ENCODE data around the gene CNTN5.
"Not testable (repeated sequence)": the region's sequence is repeated elsewhere in the genome, so short reads cannot be mapped to it uniquely, and the experiment has no call there.

Gene CNTN5

GRCh38 chr11:100269516-100269915 lies 1248.8 kb downstream of the CNTN5 start (continued):
- TF ChIP-seq TCF4 (CRISPR knock-in tag; IDR thresholded peaks at IDR 0.05; ENCODE audit: borderline replicate concordance), result no peak
- no peak for TF ChIP-seq POU6F1 (CRISPR knock-in tag; IDR thresholded peaks at IDR 0.05; ENCODE audit: borderline replicate concordance, low read depth)
- no peak for TF ChIP-seq ZNF8 (CRISPR knock-in tag; IDR thresholded peaks at IDR 0.05)
- TF ChIP-seq, protein P1, sequence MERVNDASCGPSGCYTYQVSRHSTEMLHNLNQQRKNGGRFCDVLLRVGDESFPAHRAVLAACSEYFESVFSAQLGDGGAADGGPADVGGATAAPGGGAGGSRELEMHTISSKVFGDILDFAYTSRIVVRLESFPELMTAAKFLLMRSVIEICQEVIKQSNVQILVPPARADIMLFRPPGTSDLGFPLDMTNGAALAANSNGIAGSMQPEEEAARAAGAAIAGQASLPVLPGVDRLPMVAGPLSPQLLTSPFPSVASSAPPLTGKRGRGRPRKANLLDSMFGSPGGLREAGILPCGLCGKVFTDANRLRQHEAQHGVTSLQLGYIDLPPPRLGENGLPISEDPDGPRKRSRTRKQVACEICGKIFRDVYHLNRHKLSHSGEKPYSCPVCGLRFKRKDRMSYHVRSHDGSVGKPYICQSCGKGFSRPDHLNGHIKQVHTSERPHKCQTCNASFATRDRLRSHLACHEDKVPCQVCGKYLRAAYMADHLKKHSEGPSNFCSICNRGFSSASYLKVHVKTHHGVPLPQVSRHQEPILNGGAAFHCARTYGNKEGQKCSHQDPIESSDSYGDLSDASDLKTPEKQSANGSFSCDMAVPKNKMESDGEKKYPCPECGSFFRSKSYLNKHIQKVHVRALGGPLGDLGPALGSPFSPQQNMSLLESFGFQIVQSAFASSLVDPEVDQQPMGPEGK (CRISPR knock-in tag; IDR thresholded peaks at IDR 0.05; ENCODE audit: borderline replicate concordance), result no peak
- no peak for TF ChIP-seq ARNTL (CRISPR knock-in tag; IDR thresholded peaks at IDR 0.05; ENCODE audit: borderline replicate concordance, low read depth)

- ATAC-seq, result no peak
- TF ChIP-seq ZFP30 (CRISPR knock-in tag; IDR thresholded peaks at IDR 0.05) (no peak), ZC3H10 (CRISPR knock-in tag; IDR thresholded peaks at IDR 0.05) (no peak), ISL1 (CRISPR knock-in tag; IDR thresholded peaks at IDR 0.05) (no peak), PPARA (CRISPR knock-in tag; IDR thresholded peaks at IDR 0.05; ENCODE audit: borderline replicate concordance) (no peak), ARNTL (CRISPR knock-in tag; IDR thresholded peaks at IDR 0.05; ENCODE audit: borderline replicate concordance, low read depth) (no peak), ZNF565 (CRISPR knock-in tag; conservative IDR thresholded peaks at IDR 0.05; ENCODE audit: low read depth) (no peak), ESRRG (CRISPR knock-in tag; IDR thresholded peaks at IDR 0.05) (no peak), CSRNP3 (CRISPR knock-in tag; IDR thresholded peaks at IDR 0.05) (no peak), CSDC2 (CRISPR knock-in tag; IDR thresholded peaks at IDR 0.05) (no peak), GLIS3 (CRISPR knock-in tag; IDR thresholded peaks at IDR 0.05) (no peak), POU6F1 (CRISPR knock-in tag; IDR thresholded peaks at IDR 0.05; ENCODE audit: borderline replicate concordance, low read depth) (no peak), SNAI2 (CRISPR knock-in tag; IDR thresholded peaks at IDR 0.05) (no peak), RARB (CRISPR knock-in tag; IDR thresholded peaks at IDR 0.05) (no peak), TOX (CRISPR knock-in tag; IDR thresholded peaks at IDR 0.05; ENCODE audit: borderline replicate concordance) (no peak), BACH2 (CRISPR knock-in tag; IDR thresholded peaks at IDR 0.05; ENCODE audit: borderline replicate concordance) (no peak), TCF4 (CRISPR knock-in tag; IDR thresholded peaks at IDR 0.05; ENCODE audit: borderline replicate concordance) (no peak)
- TF ChIP-seq, protein P2, sequence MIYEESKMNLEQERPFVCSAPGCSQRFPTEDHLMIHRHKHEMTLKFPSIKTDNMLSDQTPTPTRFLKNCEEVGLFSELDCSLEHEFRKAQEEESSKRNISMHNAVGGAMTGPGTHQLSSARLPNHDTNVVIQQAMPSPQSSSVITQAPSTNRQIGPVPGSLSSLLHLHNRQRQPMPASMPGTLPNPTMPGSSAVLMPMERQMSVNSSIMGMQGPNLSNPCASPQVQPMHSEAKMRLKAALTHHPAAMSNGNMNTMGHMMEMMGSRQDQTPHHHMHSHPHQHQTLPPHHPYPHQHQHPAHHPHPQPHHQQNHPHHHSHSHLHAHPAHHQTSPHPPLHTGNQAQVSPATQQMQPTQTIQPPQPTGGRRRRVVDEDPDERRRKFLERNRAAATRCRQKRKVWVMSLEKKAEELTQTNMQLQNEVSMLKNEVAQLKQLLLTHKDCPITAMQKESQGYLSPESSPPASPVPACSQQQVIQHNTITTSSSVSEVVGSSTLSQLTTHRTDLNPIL (CRISPR knock-in tag; IDR thresholded peaks at IDR 0.05; ENCODE audit: low read depth), result no peak
Observed at GRCh38 chr11:100273066-100273815, 1252.5 kb downstream of the CNTN5 start.

DNA sequence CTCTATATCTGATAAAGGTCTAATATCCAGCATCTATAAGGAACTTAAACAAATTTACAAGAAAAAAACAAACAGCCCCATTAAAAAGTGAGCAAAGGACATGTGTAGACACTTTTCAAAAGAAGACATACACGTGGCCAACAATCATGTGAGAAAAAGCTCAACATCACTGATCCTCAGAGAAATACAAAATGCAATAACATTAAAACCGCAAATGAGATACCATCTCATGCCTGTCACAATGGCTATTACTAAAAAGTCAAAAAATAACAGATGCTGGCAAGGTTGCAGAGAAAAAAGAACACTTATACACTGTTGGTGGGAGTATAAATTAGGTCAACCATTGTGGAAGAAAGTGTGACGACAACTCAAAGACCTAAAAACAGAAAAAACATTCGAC lies 1253.7 kb downstream of the CNTN5 start:
- not testable (repeated sequence) for ATAC-seq

GRCh38 chr11:100294748-100295147 lies 1274.0 kb downstream of the CNTN5 start:
- ATAC-seq, result no peak

More at GRCh38 chr11:100294748-100295147, 1274.0 kb downstream of the CNTN5 start:
- TF ChIP-seq CSRNP3 (CRISPR knock-in tag; IDR thresholded peaks at IDR 0.05), result no peak
- TF ChIP-seq RARB (CRISPR knock-in tag; IDR thresholded peaks at IDR 0.05), result no peak
- TF ChIP-seq ISL1 (CRISPR knock-in tag; IDR thresholded peaks at IDR 0.05), result no peak
- TF ChIP-seq BACH2 (CRISPR knock-in tag; IDR thresholded peaks at IDR 0.05; ENCODE audit: borderline replicate concordance), result no peak

All from SK-N-SH treated with all-trans-retinoic acid at 6 μM for 48 hours (cell line).